B cell (primary cell): Measurements from ENCODE around the gene SAMSN1. TPM values are rescaled to one million over a fixed set of nuclear protein-coding genes. Genes with fewer than 3 reads are reported as not detected.

Experiments used
- ATAC-seq: fragments of 200-7000 bp; cut with Tn5 transposase; one replicate; pipeline ENCODE4 v1.10.0; 2021; ENCODE audit warnings: low read depth, mild to moderate bottlenecking, moderate number of reproducible peaks, moderate library complexity
- CTCF ChIA-PET: fragments of 350-600 bp; sonication (Branson Sonifier 250); formaldehyde crosslinking; loops from one replicate; lab custom pipeline; 2021; ENCODE audit warnings: antibody characterized with exemption, inconsistent platforms; lab: Charles Lee
- POLR2A ChIA-PET: fragments of 350-600 bp; sonication (Branson Sonifier 250); formaldehyde crosslinking; loops from one replicate; lab custom pipeline; 2021; ENCODE audit warnings: antibody characterized with exemption; lab: Charles Lee
- DNase-seq: peaks from one replicate; pipeline ENCODE4 v3.0.0; 2013
- H2AFZ ChIP-seq: 2 replicates; pipeline ENCODE4 v1.6.1; 2012; ENCODE audit warnings: mild to moderate bottlenecking, low read depth, low read length; ENCODE audit not compliant: insufficient read depth, poor library complexity, severe bottlenecking
- H3K27ac ChIP-seq, 2 donors: 1 replicate in 1 of 2; 2 replicates in 1 of 2; pipeline ENCODE4 v1.5.1; 2012 to 2013; ENCODE audit warnings: low read length in 2 of 2, mild to moderate bottlenecking in 2 of 2, moderate library complexity in 1 of 2
- H3K27me3 ChIP-seq, 4 experiments: fragments of 200-600 bp in 1 of 4; sonication (generic) in 1 of 4; replicated peaks in 1 of 4; 1 replicate in 2 of 4; 2 replicates in 2 of 4; pipeline versions ENCODE4 v1.6.1 to v1.7.0; 2013 to 2016; ENCODE audit warnings: low read length in 3 of 4, mild to moderate bottlenecking in 2 of 4, mixed read lengths in 1 of 4, moderate library complexity in 1 of 4; ENCODE audit not compliant: insufficient read depth in 4 of 4, control insufficient read depth in 3 of 4; ENCODE audit errors: control extremely low read depth in 1 of 4
- H3K36me3 ChIP-seq, 2 experiments: replicated peaks in 1 of 2; 1 replicate in 1 of 2; 2 replicates in 1 of 2; pipeline versions ENCODE4 v1.6.1 to v1.7.1; 2013; ENCODE audit warnings: low read length in 1 of 2; ENCODE audit not compliant: insufficient read depth in 2 of 2, control insufficient read depth in 1 of 2; ENCODE audit errors: control extremely low read depth in 1 of 2, extremely low read depth in 1 of 2
- H3K4me1 ChIP-seq, 2 donors: fragments of 200-600 bp in 1 of 2; sonication (generic) in 1 of 2; 1 replicate in 1 of 2; 2 replicates in 1 of 2; pipeline versions ENCODE4 v1.5.1 to v1.6.1; 2013 to 2017; ENCODE audit warnings: low read length in 2 of 2; ENCODE audit not compliant: control insufficient read depth in 2 of 2, insufficient read depth in 2 of 2
- H3K4me2 ChIP-seq: replicated peaks from 2 replicates; pipeline ENCODE3; 2012; ENCODE audit warnings: mild to moderate bottlenecking, low read depth, low read length; ENCODE audit not compliant: poor library complexity, severe bottlenecking
- H3K4me3 ChIP-seq, 5 experiments: fragments of 200-600 bp in 1 of 5; sonication (generic) in 1 of 5; 1 replicate in 3 of 5; 2 replicates in 2 of 5; pipeline versions ENCODE4 v1.5.1 to v1.7.0; 2011 to 2016; ENCODE audit warnings: low read length in 4 of 5, mild to moderate bottlenecking in 4 of 5, low read depth in 2 of 5, control low read depth in 1 of 5, moderate library complexity in 1 of 5; ENCODE audit not compliant: insufficient read depth in 1 of 5; ENCODE audit errors: control extremely low read depth in 1 of 5, extremely low read depth in 1 of 5
- H3K79me2 ChIP-seq: fragments of 200-600 bp; sonication (generic); one replicate; pipeline ENCODE4 v1.6.0; 2016; ENCODE audit warnings: low read length; ENCODE audit not compliant: control insufficient read depth, insufficient read depth
- H3K9ac ChIP-seq: fragments of 200-600 bp; sonication (generic); 2 replicates; pipeline ENCODE4 v1.6.1; 2017; ENCODE audit warnings: mild to moderate bottlenecking, low read length, moderate library complexity
- H3K9me3 ChIP-seq, 3 donors: one replicate each; pipeline versions ENCODE4 v1.6.1 to v1.7.1; 2013; ENCODE audit warnings: low read length in 2 of 3; ENCODE audit not compliant: control insufficient read depth in 2 of 3, insufficient read depth in 1 of 3; ENCODE audit errors: control extremely low read depth in 1 of 3
- H4K20me1 ChIP-seq: 2 replicates; pipeline ENCODE4 v1.6.0; 2012; ENCODE audit warnings: mild to moderate bottlenecking, low read length; ENCODE audit not compliant: insufficient read depth, control insufficient read depth, poor library complexity, severe bottlenecking
- H3K27ac Mint-ChIP-seq: one replicate; pipeline ENCODE4 v1.8.0; 2021; ENCODE audit warnings: mixed read lengths
- H3K27me3 Mint-ChIP-seq: one replicate; pipeline ENCODE4 v1.8.0; 2021; ENCODE audit warnings: mixed read lengths
- H3K4me1 Mint-ChIP-seq: one replicate; pipeline ENCODE4 v1.8.0; 2021; ENCODE audit warnings: mixed read lengths
- H3K4me3 Mint-ChIP-seq: one replicate; pipeline ENCODE4 v1.8.0; 2021; ENCODE audit warnings: mixed read lengths
- H3K9me3 Mint-ChIP-seq: one replicate; pipeline ENCODE4 v1.8.0; 2022; ENCODE audit warnings: mixed read lengths; ENCODE audit not compliant: insufficient read depth
- EZH2 ChIP-seq: IDR thresholded peaks from 2 replicates; pipeline ENCODE4 v1.6.1; 2012; ENCODE audit warnings: borderline replicate concordance, low read depth, mild to moderate bottlenecking, moderate library complexity, low read length; ENCODE audit not compliant: insufficient read depth, poor library complexity, severe bottlenecking
- WGBS: methylation state at CpG from one replicate; pipeline ENCODE4 v1.1.5; 2013; ENCODE audit warnings: missing lambda C conversion rate; ENCODE audit not compliant: insufficient coverage; 5-methylcytosine and 5-hydroxymethylcytosine counted together
- intact Hi-C: fragments of 100-400 bp; cut with micrococcal nuclease; formaldehyde crosslinking; loops from one replicate; pipeline ENCODE4 v1.10.0; 2022
- polyA plus RNA-seq: library from polyadenylated mRNA; depleted of rRNA; stranded (reverse); fragments of >200 nt; gene quantifications from 2 replicates; pipeline ENCODE4 v1.2.3, GENCODE V29; 2012
- total RNA-seq, 2 donors: library from RNA; stranded (reverse); fragments of 120-200 nt in 1 of 2; gene quantifications; 1 replicate in 1 of 2; 2 replicates in 1 of 2; pipeline versions ENCODE4 v1.2.3 to v1.2.4, GENCODE V29; 2013 to 2022
- TF ChIP-seq, protein P1 (sequence below): fragments of 200-600 bp; IDR thresholded peaks from one replicate; pipeline ENCODE4 v1.8.0; 2022; ENCODE audit warnings: antibody characterized with exemption, mild to moderate bottlenecking

The SAMSN1 gene
- total and polyA plus RNA-seq, 2 donors (not counting 1 experiment from before 2014, with no cell fraction given): 8.7 to 53.1 TPM

DNA sequence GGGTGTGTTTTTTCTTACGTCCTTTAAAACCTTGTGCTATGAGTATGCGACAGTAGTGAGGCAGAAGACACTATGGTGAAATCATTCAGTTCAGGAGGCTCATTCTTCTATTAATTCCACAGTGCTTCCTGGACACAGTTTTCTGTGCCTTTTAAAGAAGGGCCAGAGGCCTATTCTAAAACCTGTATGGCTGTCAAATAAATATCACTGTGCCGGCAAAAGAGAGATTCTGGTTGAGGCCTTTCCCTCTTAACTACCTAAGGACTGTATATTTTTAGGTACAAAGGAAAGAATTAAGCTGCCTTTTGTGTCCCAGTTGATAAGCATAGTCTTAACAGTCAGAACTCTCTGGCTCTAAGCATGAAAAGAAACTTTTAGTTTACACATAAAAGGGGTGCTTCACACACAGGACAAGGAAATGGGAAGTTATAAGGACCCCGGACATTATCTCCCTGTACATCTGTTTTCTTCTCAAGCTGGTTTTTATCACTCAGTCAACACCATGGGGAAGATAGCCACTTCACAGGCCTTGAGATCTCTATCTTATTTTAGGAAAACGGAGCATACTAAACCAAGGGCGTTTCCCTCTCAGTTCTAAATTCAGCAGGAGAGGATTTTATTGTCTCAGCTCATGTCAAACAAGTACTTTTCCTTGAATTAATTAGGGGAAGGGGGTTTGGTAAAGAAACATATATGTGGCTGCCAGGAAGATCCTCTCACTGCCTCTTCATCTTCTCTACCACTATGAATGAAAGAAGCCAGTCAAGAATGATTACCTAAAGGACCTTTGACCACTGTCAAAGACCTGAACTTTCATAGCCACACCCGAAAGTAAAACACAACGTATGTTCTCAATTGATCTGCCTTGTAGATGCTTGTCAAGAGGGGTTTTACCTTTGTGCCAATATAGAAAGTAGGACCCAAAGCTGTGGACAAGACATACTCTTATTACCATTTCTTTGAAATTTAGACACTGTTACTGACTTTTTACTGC, 91.8 kb downstream of the SAMSN1 start:
- CTCF ChIA-PET: interaction anchor here (0.8 to 2.0 kb wide), 2 partner anchors 21 to 284 kb away, joined by 3 to 5 read pairs; no protein-coding TSS in a partner anchor

More for the DNA sequence above, 91.8 kb downstream of the SAMSN1 start:
- no peaks in the 10 kb centered on the region for H3K9me3 ChIP-seq
- H3K4me3 Mint-ChIP-seq: no peak overlapping the region
- H3K27ac Mint-ChIP-seq: no peak overlapping the region
- intact Hi-C loops: no loop called here
- no peak overlapping the region for H3K4me2 ChIP-seq
- H3K4me1 ChIP-seq: no peaks in the 10 kb centered on the region
- no peak overlapping the region for H3K9ac ChIP-seq
- no peaks in the 10 kb centered on the region for H3K36me3 ChIP-seq
- peak overlapping the region; percentile 14 for H2AFZ ChIP-seq
- H4K20me1 ChIP-seq: no peaks in the 10 kb centered on the region
- WGBS: 48% methylated on average over 2 of the region's 8 CpGs
- DNase-seq (no peak), ATAC-seq (no peak)
- H3K79me2 ChIP-seq: no peaks in the 10 kb centered on the region
- POLR2A ChIA-PET: no interaction called here
- no peak overlapping the region for H3K4me3 ChIP-seq
- H3K27ac ChIP-seq: no peak overlapping the region
- H3K27me3 ChIP-seq: no peaks in the 10 kb centered on the region
- no peaks in the 10 kb centered on the region for H3K9me3 Mint-ChIP-seq
- no peaks in the 10 kb centered on the region for H3K27me3 Mint-ChIP-seq
- H3K4me1 Mint-ChIP-seq: peaks cover 5% of the 10 kb centered on the region
- no peak for TF ChIP-seq EZH2
- TF ChIP-seq, protein P1, sequence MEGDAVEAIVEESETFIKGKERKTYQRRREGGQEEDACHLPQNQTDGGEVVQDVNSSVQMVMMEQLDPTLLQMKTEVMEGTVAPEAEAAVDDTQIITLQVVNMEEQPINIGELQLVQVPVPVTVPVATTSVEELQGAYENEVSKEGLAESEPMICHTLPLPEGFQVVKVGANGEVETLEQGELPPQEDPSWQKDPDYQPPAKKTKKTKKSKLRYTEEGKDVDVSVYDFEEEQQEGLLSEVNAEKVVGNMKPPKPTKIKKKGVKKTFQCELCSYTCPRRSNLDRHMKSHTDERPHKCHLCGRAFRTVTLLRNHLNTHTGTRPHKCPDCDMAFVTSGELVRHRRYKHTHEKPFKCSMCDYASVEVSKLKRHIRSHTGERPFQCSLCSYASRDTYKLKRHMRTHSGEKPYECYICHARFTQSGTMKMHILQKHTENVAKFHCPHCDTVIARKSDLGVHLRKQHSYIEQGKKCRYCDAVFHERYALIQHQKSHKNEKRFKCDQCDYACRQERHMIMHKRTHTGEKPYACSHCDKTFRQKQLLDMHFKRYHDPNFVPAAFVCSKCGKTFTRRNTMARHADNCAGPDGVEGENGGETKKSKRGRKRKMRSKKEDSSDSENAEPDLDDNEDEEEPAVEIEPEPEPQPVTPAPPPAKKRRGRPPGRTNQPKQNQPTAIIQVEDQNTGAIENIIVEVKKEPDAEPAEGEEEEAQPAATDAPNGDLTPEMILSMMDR: no peak
